Uterus (tissue), 4 donors: ENCODE results near the gene RBP5. TPM values are rescaled to one million over a fixed set of nuclear protein-coding genes. Genes with fewer than 3 reads are reported as not detected.
A peak's percentile ranks its signal among the peaks of the same experiment; 100 is the strongest.

Experiments
- DNase-seq, 2 donors: peaks; one replicate each; pipeline ENCODE4 v3.0.0-alpha.2; 2019 to 2020
- H3K27ac ChIP-seq, 2 donors: fragments of 200-600 bp; sonication (generic); 1 replicate in 1 of 2; 2 replicates in 1 of 2; pipeline ENCODE4 v1.5.1; 2016 to 2018
- H3K27me3 ChIP-seq, 2 donors: fragments of 200-600 bp; sonication (generic); one replicate each; pipeline ENCODE4 v1.5.1; 2018 to 2019; ENCODE audit warnings: control low read depth in 1 of 2
- H3K36me3 ChIP-seq, 2 donors: fragments of 200-600 bp; sonication (generic); one replicate each; pipeline ENCODE4 v1.5.1; 2019; ENCODE audit warnings: control low read depth in 1 of 2
- H3K4me1 ChIP-seq, 2 donors: fragments of 200-600 bp; sonication (generic); one replicate each; pipeline ENCODE4 v1.5.1; 2018 to 2019; ENCODE audit warnings: control low read depth in 1 of 2
- H3K4me3 ChIP-seq, 2 donors: fragments of 200-600 bp; sonication (generic); 1 replicate in 1 of 2; 2 replicates in 1 of 2; pipeline ENCODE4 v1.5.1; 2018 to 2019; ENCODE audit warnings: mild to moderate bottlenecking in 1 of 2
- H3K9me3 ChIP-seq, 2 donors: fragments of 200-600 bp; sonication (generic); one replicate each; pipeline ENCODE4 v1.5.1; 2019; ENCODE audit warnings: control low read depth in 1 of 2
- CTCF ChIP-seq, 4 experiments: fragments of 200-600 bp in 2 of 4; fragments of 450-650 bp in 2 of 4; sonication (generic) in 2 of 4; IDR thresholded peaks; one replicate each; pipeline ENCODE4 v1.5.1; 2016 to 2019; ENCODE audit warnings: antibody characterized with exemption in 4 of 4, mild to moderate bottlenecking in 2 of 4, moderate library complexity in 1 of 4
- POLR2A ChIP-seq, 2 donors: fragments of 450-650 bp; IDR thresholded peaks; one replicate each; pipeline ENCODE4 v1.6.1; 2016; ENCODE audit warnings: antibody characterized with exemption in 2 of 2, mild to moderate bottlenecking in 1 of 2, moderate library complexity in 1 of 2
- intact Hi-C: fragments of 100-400 bp; cut with DNase I; formaldehyde crosslinking; loops from one replicate; pipeline ENCODE4 v1.15.1; 2023; ENCODE audit warnings: low total_unique reads
- total RNA-seq, 4 donors: library from RNA; depleted of rRNA in 3 of 4; stranded (reverse); fragments of >200 nt in 3 of 4; gene quantifications; one replicate each; pipeline versions ENCODE4 v1.1.0 to v1.2.4, GENCODE V29; 2014 to 2023
- donor health status: DM: yes; HTN: yes; CAD: no.

The RBP5 gene
- total RNA-seq, 4 donors from 2014 or later: 2.4 to 26.5 (median 8.2) TPM; not detected in 1

DNA sequence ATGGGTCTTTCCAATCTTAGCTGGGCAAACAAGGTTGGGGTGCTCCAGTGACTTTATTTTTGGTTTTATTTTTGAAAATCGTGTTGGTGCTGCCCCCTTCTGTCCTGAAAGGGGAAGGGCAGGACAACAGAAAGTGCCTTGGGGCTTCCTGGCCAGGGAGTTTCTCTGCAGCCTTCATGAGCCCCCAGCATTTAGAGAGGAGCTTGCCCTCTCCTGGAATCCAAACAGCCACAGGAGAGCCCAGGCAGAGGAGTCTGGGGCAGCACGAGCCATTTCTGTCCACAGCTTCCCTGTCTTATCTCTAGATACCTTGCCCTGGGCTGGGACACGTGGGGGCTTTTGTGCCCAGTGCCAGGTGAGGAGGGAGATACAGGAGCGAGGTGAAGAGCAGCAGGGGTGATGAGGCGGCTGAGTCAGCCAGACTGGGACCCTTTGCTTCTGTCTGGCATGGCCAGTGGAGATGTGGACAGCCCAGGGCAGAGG, 15.3 kb downstream of the RBP5 start:
- Histone ChIP-seq H3K9me3 (no peaks in the 10 kb centered on the region), H3K36me3 (no peaks in the 10 kb centered on the region), H3K27me3 (no peaks in the 10 kb centered on the region), H3K4me1 (no peaks in the 10 kb centered on the region), H3K4me3 (no peak overlapping the region), H3K27ac (peak overlapping the region; percentile 25 to 38)
- peak in 1 of 2 donors; percentile 51 for DNase-seq
- intact Hi-C loops: loop anchor here (10.0 kb wide), 1 partner anchor 169 kb away; the partner anchor contains the start of genes C12orf57 and RNU7-1
- TF ChIP-seq POLR2A (IDR thresholded peaks at IDR 0.05) (no peak), CTCF (IDR thresholded peaks at IDR 0.05) (peak; percentile 74 to 84 (median 76))

GRCh38 chr12:7112041-7112440, 16.6 kb downstream of the RBP5 start:
- Histone ChIP-seq H3K36me3 (no peaks in the 10 kb centered on the region), H3K27ac (no peak overlapping the region), H3K9me3 (no peaks in the 10 kb centered on the region), H3K4me3 (no peak overlapping the region), H3K27me3 (no peaks in the 10 kb centered on the region), H3K4me1 (peaks cover 0 to 3% of the 10 kb centered on the region in 2 donors)
- no peak for DNase-seq
- TF ChIP-seq CTCF (IDR thresholded peaks at IDR 0.05): no peak
- no peak for TF ChIP-seq POLR2A (IDR thresholded peaks at IDR 0.05)
- intact Hi-C loops: loop anchor here (10.0 kb wide), 1 partner anchor 167 kb away; the partner anchor contains the start of genes C12orf57 and RNU7-1

DNA sequence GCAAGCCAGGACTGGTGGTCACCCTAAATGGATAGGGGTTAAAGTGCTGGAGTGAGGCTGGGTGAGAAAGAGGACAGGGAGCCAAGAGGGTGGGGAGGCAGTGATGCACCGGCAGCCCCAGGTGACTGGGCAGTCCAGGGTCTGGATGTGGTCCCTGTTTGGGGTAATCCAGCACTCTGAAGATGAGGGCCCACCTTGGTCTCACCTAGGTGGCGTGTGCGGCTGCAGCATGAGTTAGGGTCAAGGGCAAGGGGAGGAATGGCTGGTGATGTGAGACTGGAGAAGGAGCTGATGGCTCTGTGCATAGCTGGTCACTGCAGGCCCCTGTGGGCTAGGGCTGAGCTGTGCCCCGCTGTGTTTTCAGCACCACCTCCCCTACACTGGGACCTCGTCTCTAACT, 18.0 kb downstream of the RBP5 start:
- TF ChIP-seq CTCF (IDR thresholded peaks at IDR 0.05): no peak
- no peak for TF ChIP-seq POLR2A (IDR thresholded peaks at IDR 0.05)
- H3K36me3 ChIP-seq: no peaks in the 10 kb centered on the region
- DNase-seq: no peak
- H3K27ac ChIP-seq: no peak overlapping the region
- H3K4me3 ChIP-seq: no peak overlapping the region
- H3K9me3 ChIP-seq: no peaks in the 10 kb centered on the region
- no peaks in the 10 kb centered on the region for H3K27me3 ChIP-seq
- H3K4me1 ChIP-seq: peaks cover 0 to 3% of the 10 kb centered on the region in 2 donors
- intact Hi-C loops: loop anchor here (10.0 kb wide), 1 partner anchor 166 kb away; the partner anchor contains the start of genes C12orf57 and RNU7-1

DNA sequence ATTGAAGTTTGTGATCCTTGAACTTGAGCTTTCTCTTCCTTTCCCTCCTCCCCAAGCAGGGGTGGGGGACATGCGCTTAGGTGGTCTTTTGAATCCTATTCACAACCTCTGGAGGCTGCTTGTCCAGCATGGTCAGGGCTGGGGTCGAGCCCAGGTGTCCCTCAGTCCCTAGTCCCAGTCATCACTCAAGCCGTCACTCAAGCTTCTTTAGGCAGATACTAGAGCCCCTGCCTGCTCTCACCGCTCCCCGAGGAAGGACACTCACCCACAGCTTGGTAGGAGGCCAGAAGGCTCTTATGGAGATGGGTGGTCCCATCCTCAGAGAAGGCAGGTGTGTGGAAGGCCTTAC, 19.1 kb downstream of the RBP5 start:
- Histone ChIP-seq H3K36me3 (no peaks in the 10 kb centered on the region), H3K27me3 (no peaks in the 10 kb centered on the region), H3K4me3 (peak overlapping the region in 1 of 2 donors; percentile 70), H3K27ac (peak overlapping the region; percentile 96 to 98), H3K4me1 (peaks cover 0 to 3% of the 10 kb centered on the region in 2 donors), H3K9me3 (no peaks in the 10 kb centered on the region)
- intact Hi-C loops: loop anchor here (5.0 kb wide), 1 partner anchor 47 kb away; the partner anchor contains the start of gene C1S
- no peak for DNase-seq
- no peak for TF ChIP-seq POLR2A (IDR thresholded peaks at IDR 0.05)
- TF ChIP-seq CTCF (IDR thresholded peaks at IDR 0.05): no peak

DNA sequence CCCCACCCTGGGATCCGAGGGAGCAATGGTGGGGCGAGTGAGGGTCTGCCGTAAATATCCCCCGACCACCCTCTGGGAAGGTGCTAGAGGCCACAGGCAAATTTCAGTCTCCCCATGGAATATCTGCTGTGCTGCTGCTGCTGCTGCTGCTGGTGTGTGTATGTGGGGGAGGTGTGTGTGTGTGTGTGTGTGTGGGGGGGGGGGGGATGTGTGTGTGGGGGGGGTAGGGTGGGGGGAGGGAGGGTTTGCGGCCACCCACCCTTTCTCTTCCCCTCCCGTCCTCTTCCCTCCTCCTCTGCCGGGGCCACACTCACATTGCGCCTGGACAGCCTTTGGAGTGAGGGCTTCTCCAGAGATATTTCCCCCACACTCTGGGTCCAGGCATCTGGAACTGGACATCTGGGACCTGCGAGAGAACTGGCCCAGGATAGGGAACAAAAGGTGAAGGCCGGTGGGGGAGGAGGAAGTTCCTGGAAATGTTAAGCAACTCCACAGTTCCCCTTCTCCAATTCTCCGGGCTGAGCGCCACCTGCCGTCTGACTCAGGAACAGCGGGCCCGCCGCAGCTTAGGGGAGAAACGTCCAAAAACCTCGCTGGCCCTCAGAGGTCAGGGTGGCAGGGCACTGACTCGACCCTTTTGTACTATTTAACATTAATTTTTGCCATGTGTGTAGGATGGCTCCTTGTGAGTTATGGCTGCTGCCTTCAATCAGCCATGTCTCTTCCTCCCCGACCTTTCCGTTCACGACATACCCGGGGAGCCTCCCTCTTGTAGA, 19.7 kb downstream of the RBP5 start, which contains the start of gene C1RL:
C1RL (minus strand) TSS at position 419 of the 776 bp plus-strand sequence; CDS start at position 385, 34 bp downstream.
- Histone ChIP-seq H3K4me1 (peaks cover 0 to 3% of the 10 kb centered on the region in 2 donors), H3K27me3 (no peaks in the 10 kb centered on the region), H3K36me3 (no peaks in the 10 kb centered on the region), H3K27ac (peak within 1 kb of the TSS; percentile 96 to 98), H3K4me3 (peak within 1 kb of the TSS; percentile 63 to 70), H3K9me3 (no peaks in the 10 kb centered on the region)
- peak; percentile 94 to 99 (median 98) for TF ChIP-seq CTCF (IDR thresholded peaks at IDR 0.05)
- TF ChIP-seq POLR2A (IDR thresholded peaks at IDR 0.05): peak; percentile 28 to 49
- intact Hi-C loops: loop anchor here (5.0 kb wide), 1 partner anchor 47 kb away; the partner anchor contains the start of gene C1S
- peak; percentile 96 to 97 for DNase-seq
